ENCODE measurements around the gene SHROOM3. TPM values are rescaled to one million over a fixed set of nuclear protein-coding genes. Genes with fewer than 3 reads are reported as not detected.

The SHROOM3 gene
- total and polyA plus RNA-seq, 2 experiments from 2014 or later: 11.3 to 73.5 TPM

- no peaks in the 10 kb centered on the region for H3K27me3 ChIP-seq (ENCODE audit: insufficient read depth)
- peaks cover 2% of the 10 kb centered on the region for H3K27me3 Mint-ChIP-seq (ENCODE audit: insufficient read depth, low read depth, poor library complexity)
- no peak overlapping the region for H3K27ac ChIP-seq (ENCODE audit: low read depth)
- H3K36me3 ChIP-seq (ENCODE audit: insufficient read depth): no peaks in the 10 kb centered on the region
- H3K9me3 Mint-ChIP-seq: no peaks in the 10 kb centered on the region; the same call in 2 of the 3 replicates
- H3K4me1 Mint-ChIP-seq: peaks cover 13% of the 10 kb centered on the region
- no peak overlapping the region for H3K27ac Mint-ChIP-seq
- peaks cover 17% of the 10 kb centered on the region for H3K36me3 Mint-ChIP-seq (ENCODE audit: low read depth)
- no peaks in the 10 kb centered on the region for H3K79me2 ChIP-seq (replicated peaks; ENCODE audit: insufficient read depth)
- ATAC-seq (no peak), DNase-seq (ENCODE audit: low spot score) (no peak)
- no peak overlapping the region for H2AFZ ChIP-seq
- H3K9me2 ChIP-seq (ENCODE audit: insufficient read depth): no peaks in the 10 kb centered on the region
- no peak overlapping the region for H3K4me2 ChIP-seq
- no peak overlapping the region for H3K4me3 ChIP-seq
- H3K4me1 ChIP-seq (ENCODE audit: insufficient read depth): peaks cover 6% of the 10 kb centered on the region; the same call in 1 of the 2 replicates
- no peak for TF ChIP-seq ETS1 (IDR thresholded peaks at IDR 0.05)
- TF ChIP-seq, protein P1, sequence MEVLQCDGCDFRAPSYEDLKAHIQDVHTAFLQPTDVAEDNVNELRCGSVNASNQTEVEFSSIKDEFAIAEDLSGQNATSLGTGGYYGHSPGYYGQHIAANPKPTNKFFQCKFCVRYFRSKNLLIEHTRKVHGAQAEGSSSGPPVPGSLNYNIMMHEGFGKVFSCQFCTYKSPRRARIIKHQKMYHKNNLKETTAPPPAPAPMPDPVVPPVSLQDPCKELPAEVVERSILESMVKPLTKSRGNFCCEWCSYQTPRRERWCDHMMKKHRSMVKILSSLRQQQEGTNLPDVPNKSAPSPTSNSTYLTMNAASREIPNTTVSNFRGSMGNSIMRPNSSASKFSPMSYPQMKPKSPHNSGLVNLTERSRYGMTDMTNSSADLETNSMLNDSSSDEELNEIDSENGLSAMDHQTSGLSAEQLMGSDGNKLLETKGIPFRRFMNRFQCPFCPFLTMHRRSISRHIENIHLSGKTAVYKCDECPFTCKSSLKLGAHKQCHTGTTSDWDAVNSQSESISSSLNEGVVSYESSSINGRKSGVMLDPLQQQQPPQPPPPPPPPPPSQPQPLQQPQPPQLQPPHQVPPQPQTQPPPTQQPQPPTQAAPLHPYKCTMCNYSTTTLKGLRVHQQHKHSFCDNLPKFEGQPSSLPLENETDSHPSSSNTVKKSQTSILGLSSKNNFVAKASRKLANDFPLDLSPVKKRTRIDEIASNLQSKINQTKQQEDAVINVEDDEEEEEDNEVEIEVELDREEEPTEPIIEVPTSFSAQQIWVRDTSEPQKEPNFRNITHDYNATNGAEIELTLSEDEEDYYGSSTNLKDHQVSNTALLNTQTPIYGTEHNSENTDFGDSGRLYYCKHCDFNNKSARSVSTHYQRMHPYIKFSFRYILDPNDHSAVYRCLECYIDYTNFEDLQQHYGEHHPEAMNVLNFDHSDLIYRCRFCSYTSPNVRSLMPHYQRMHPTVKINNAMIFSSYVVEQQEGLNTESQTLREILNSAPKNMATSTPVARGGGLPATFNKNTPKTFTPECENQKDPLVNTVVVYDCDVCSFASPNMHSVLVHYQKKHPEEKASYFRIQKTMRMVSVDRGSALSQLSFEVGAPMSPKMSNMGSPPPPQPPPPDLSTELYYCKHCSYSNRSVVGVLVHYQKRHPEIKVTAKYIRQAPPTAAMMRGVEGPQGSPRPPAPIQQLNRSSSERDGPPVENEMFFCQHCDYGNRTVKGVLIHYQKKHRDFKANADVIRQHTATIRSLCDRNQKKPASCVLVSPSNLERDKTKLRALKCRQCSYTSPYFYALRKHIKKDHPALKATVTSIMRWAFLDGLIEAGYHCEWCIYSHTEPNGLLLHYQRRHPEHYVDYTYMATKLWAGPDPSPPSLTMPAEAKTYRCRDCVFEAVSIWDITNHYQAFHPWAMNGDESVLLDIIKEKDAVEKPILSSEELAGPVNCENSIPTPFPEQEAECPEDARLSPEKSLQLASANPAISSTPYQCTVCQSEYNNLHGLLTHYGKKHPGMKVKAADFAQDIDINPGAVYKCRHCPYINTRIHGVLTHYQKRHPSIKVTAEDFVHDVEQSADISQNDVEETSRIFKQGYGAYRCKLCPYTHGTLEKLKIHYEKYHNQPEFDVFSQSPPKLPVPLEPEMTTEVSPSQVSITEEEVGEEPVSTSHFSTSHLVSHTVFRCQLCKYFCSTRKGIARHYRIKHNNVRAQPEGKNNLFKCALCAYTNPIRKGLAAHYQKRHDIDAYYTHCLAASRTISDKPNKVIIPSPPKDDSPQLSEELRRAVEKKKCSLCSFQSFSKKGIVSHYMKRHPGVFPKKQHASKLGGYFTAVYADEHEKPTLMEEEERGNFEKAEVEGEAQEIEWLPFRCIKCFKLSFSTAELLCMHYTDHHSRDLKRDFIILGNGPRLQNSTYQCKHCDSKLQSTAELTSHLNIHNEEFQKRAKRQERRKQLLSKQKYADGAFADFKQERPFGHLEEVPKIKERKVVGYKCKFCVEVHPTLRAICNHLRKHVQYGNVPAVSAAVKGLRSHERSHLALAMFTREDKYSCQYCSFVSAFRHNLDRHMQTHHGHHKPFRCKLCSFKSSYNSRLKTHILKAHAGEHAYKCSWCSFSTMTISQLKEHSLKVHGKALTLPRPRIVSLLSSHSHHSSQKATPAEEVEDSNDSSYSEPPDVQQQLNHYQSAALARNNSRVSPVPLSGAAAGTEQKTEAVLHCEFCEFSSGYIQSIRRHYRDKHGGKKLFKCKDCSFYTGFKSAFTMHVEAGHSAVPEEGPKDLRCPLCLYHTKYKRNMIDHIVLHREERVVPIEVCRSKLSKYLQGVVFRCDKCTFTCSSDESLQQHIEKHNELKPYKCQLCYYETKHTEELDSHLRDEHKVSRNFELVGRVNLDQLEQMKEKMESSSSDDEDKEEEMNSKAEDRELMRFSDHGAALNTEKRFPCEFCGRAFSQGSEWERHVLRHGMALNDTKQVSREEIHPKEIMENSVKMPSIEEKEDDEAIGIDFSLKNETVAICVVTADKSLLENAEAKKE (CRISPR knock-in tag; IDR thresholded peaks at IDR 0.05): no peak
- TF ChIP-seq REST (IDR thresholded peaks at IDR 0.05; ENCODE audit: unreplicated experiment): no peak
- TF ChIP-seq CTCF (conservative IDR thresholded peaks at IDR 0.05; ENCODE audit: low read depth in 2 of 2): no peak
- no peak for TF ChIP-seq ZNF331 (CRISPR knock-in tag; IDR thresholded peaks at IDR 0.05; ENCODE audit: low read depth)
- TF ChIP-seq POLR2AphosphoS5 (IDR thresholded peaks at IDR 0.05; ENCODE audit: low read depth): no peak
- no peak for TF ChIP-seq CREB1 (CRISPR knock-in tag; IDR thresholded peaks at IDR 0.05; ENCODE audit: low read depth)
- TF ChIP-seq EZH2 (IDR thresholded peaks at IDR 0.05; ENCODE audit: low read depth, unreplicated experiment): no peak
- no peak for TF ChIP-seq STAT1 (IDR thresholded peaks at IDR 0.05; ENCODE audit: unreplicated experiment)
- no peak for TF ChIP-seq NANOG (IDR thresholded peaks at IDR 0.05; ENCODE audit: borderline replicate concordance)
- TF ChIP-seq ZNF114 (CRISPR knock-in tag; IDR thresholded peaks at IDR 0.05): no peak
- no peak for TF ChIP-seq EZH2phosphoT487 (IDR thresholded peaks at IDR 0.05; ENCODE audit: unreplicated experiment)
- no peak for TF ChIP-seq JUNB (IDR thresholded peaks at IDR 0.05; ENCODE audit: unreplicated experiment)
- no peak overlapping the region for H3K4me3 Mint-ChIP-seq
- H3F3A ChIP-seq (replicated peaks; ENCODE audit: low read depth): no peaks in the 10 kb centered on the region
- no peaks in the 10 kb centered on the region for H4K20me1 ChIP-seq (replicated peaks; ENCODE audit: insufficient read depth)
Measured at GRCh38 chr4:76787898-76788297, 352.9 kb downstream of the SHROOM3 start.

Measured in GM23338 (cell line).